Measurements from ENCODE around the gene KIRREL3. TPM values are rescaled to one million over a fixed set of nuclear protein-coding genes. Genes with fewer than 3 reads are reported as not detected.

The KIRREL3 gene
- total and polyA plus RNA-seq, 2 of the 8 experiments (the other 6 are each of a cell fraction or from before 2014, with no cell fraction given), result 0.29 to 0.32 TPM

DNA sequence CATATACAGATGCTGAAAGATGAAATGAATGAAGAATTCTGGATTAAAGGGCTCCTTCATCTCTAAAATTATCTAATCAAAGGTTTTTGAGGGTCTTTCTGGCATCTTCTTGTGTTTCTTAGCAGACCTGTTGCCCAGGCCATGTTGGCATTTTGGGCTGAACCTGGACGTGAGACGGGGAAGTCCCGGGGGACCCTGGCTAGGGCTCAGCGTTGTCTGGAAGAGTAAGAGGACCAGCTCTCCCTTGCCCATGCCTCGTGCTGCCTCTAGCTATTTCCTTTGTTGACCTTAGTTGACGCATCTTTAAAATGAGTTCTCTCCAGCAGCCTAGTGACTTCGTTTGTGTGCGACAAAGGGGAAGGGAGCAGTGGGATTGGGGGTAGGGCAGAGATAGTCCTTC, 492.9 kb downstream of the KIRREL3 start:
- H2BK120ac ChIP-seq (replicated peaks; ENCODE audit: low read depth, low read length), result no peak overlapping the region
- ChIA-PET POLR2A (ENCODE audit: partially characterized antibody) (no interaction called here), CTCF (ENCODE audit: partially characterized antibody) (interaction anchor here (3.0 kb wide), 1 partner anchor 27 kb away, joined by 18 read pairs; no protein-coding TSS in a partner anchor)
- no peaks in the 10 kb centered on the region for H3K36me3 ChIP-seq (ENCODE audit: control insufficient read depth in 2 of 4, insufficient read depth in 4 of 4, low read length in 3 of 4)
- no peak overlapping the region for H3K4me3 ChIP-seq (ENCODE audit: extremely low read depth in 1 of 4, insufficient read depth in 2 of 4, low read depth in 3 of 4, low read length in 4 of 4)
- no peaks in the 10 kb centered on the region for H3K79me2 ChIP-seq (ENCODE audit: control insufficient read depth in 1 of 2, insufficient read depth in 2 of 2, low read length in 2 of 2)
- no peak for TF ChIP-seq POLR2A (IDR thresholded peaks at IDR 0.05; ENCODE audit: control extremely low read depth in 1 of 2, low read depth in 2 of 2, low read length in 2 of 2)
- H3K23ac ChIP-seq (ENCODE audit: insufficient read length), result no peak overlapping the region
- H3K56ac ChIP-seq (replicated peaks; ENCODE audit: insufficient read length, low read depth, low read length), result no peak overlapping the region
- no peak overlapping the region for H2BK15ac ChIP-seq (ENCODE audit: low read length)
- FAIRE-seq, result no peak
- no peak overlapping the region for H2AK5ac ChIP-seq (ENCODE audit: low read depth, low read length)
- WGBS, 2 experiments (ENCODE audit: extremely low coverage in 1 of 2, insufficient coverage in 1 of 2, insufficient read length in 1 of 2, insufficient replicate concordance in 2 of 2, low coverage in 1 of 2, low lambda C conversion rate in 2 of 2, missing lambda C conversion rate in 1 of 2), result 80% methylated on average over 8 of the region's 8 CpGs; no CpG with 5 or more reads in 1 of the 2 experiments
- no peak overlapping the region for H4K91ac ChIP-seq (replicated peaks; ENCODE audit: insufficient read length, low read length)
- H2BK5ac ChIP-seq (ENCODE audit: low read depth, low read length), result no peak overlapping the region
- H3K9me3 ChIP-seq (ENCODE audit: insufficient read depth in 2 of 2, low read depth in 1 of 2, low read length in 1 of 2), result peaks cover 2 to 5% of the 10 kb centered on the region in 2 experiments; a peak in 1 of 4 replicates
- H2BK20ac ChIP-seq (ENCODE audit: low read length), result no peak overlapping the region
- no peak overlapping the region for H3K27ac ChIP-seq (ENCODE audit: low read depth, low read length)
- no peak for DNase-seq (ENCODE audit: low read depth in 1 of 2, low spot score in 2 of 2)
- H2BK12ac ChIP-seq (ENCODE audit: low read depth, low read length), result no peak overlapping the region
- H3K14ac ChIP-seq (ENCODE audit: insufficient read length), result no peak overlapping the region
- no peak overlapping the region for H3K4me2 ChIP-seq (ENCODE audit: insufficient read depth in 1 of 2, low read depth in 2 of 2, low read length in 2 of 2)
- no peaks in the 10 kb centered on the region for H3K23me2 ChIP-seq (ENCODE audit: low read depth, low read length)
- no peak overlapping the region for H3K18ac ChIP-seq (ENCODE audit: extremely low read depth, low read length)
- H3K79me1 ChIP-seq (ENCODE audit: low read depth, low read length), result no peaks in the 10 kb centered on the region
- no peaks in the 10 kb centered on the region for H3K27me3 ChIP-seq (replicated peaks in 1 of 4; ENCODE audit: control insufficient read depth in 3 of 4, extremely low read depth in 1 of 4, insufficient read depth in 3 of 4, low read length in 3 of 4)
- H3K4me1 ChIP-seq (replicated peaks in 1 of 4; ENCODE audit: control insufficient read depth in 3 of 4, insufficient read depth in 4 of 4, low read length in 3 of 4), result peaks cover 0 to 9% (median 1%) of the 10 kb centered on the region in 4 experiments; a peak in 4 of 7 replicates
- H2AFZ ChIP-seq (ENCODE audit: low read length), result no peak overlapping the region
- no peaks in the 10 kb centered on the region for H4K20me1 ChIP-seq (replicated peaks in 1 of 2; ENCODE audit: control insufficient read depth in 1 of 2, insufficient read depth in 2 of 2, low read length in 2 of 2)
- H4K8ac ChIP-seq (ENCODE audit: extremely low read depth, insufficient read depth, low read length), result no peak overlapping the region
- H4K5ac ChIP-seq (ENCODE audit: insufficient read length, low read depth, low read length), result no peak overlapping the region
- H3K4ac ChIP-seq (replicated peaks; ENCODE audit: insufficient read length, low read depth, low read length), result no peak overlapping the region
- no peak overlapping the region for H3K9ac ChIP-seq (replicated peaks in 1 of 4; ENCODE audit: extremely low read depth in 1 of 4, low read depth in 3 of 4, low read length in 3 of 4)

All from H1 (cell line).